PC-9 (cell line): ENCODE data around the gene STUM.

ENCODE experiments used
- EZH2 ChIP-seq: fragments of 200-600 bp; sonication (generic); IDR thresholded peaks from 2 replicates; pipeline ENCODE4 v1.8.0; 2017; ENCODE audit warnings: antibody characterized with exemption, low read depth
- TF ChIP-seq, protein P1 (sequence below): fragments of 200-600 bp; sonication (generic); conservative IDR thresholded peaks from 2 replicates; pipeline ENCODE4 v1.6.1; 2017; ENCODE audit warnings: mixed run types, antibody characterized with exemption, mild to moderate bottlenecking, moderate library complexity

DNA sequence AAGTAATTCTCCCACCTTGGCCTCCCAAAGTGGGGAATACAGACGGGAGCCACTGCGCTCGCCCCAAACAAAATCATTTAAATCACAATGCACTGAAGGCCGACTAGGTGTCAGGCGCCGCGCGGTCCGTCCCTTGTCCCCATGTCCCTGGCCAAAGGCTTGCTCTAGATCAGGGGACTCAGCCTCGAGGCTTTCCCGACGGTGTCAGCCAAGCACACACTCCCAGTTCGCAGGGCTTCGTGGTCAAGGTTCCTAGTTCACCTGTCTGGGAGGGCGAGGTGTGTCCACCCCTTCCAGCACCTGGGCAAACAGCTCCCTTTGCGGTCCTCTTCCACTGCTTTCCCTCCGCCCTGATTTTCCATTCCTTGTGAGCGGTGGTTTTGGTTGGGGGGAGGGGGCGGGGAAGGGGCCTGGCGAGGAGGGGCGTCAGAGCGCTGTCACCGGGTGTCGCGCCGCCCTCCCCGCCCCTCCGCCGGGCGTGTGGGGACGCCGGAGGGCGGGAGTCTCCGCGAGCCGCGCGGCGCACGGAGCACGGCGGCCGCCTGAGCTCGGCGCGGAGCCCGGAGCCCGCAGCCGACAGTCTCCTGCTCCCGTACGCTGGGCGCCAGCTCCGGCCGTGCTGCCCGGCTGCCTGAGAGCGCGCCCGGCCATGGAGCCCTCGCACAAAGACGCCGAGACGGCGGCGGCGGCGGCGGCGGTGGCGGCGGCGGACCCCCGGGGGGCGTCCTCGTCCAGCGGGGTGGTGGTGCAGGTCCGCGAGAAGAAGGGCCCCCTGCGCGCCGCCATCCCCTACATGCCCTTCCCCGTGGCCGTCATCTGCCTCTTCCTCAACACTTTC lies at the start of gene STUM:
- TF ChIP-seq, protein P1, sequence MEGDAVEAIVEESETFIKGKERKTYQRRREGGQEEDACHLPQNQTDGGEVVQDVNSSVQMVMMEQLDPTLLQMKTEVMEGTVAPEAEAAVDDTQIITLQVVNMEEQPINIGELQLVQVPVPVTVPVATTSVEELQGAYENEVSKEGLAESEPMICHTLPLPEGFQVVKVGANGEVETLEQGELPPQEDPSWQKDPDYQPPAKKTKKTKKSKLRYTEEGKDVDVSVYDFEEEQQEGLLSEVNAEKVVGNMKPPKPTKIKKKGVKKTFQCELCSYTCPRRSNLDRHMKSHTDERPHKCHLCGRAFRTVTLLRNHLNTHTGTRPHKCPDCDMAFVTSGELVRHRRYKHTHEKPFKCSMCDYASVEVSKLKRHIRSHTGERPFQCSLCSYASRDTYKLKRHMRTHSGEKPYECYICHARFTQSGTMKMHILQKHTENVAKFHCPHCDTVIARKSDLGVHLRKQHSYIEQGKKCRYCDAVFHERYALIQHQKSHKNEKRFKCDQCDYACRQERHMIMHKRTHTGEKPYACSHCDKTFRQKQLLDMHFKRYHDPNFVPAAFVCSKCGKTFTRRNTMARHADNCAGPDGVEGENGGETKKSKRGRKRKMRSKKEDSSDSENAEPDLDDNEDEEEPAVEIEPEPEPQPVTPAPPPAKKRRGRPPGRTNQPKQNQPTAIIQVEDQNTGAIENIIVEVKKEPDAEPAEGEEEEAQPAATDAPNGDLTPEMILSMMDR, result no peak
- TF ChIP-seq EZH2, result no peak
